Trophoblast cell (in vitro differentiated cells and primary cell): ENCODE results near the gene CCDC6.
A peak's percentile ranks its signal among the peaks of the same experiment; 100 is the strongest.

ENCODE experiments used
- DNase-seq, 2 donors: peaks; one replicate each; pipeline ENCODE4 v3.0.0-alpha.2; 2016
- H2AFZ ChIP-seq: 2 replicates; pipeline ENCODE4 v1.6.1; 2013; ENCODE audit warnings: low read length, moderate library complexity, mild to moderate bottlenecking; ENCODE audit not compliant: insufficient read depth, poor library complexity
- H2AK5ac ChIP-seq: 2 replicates; pipeline ENCODE4 v1.6.1; 2013; ENCODE audit warnings: mild to moderate bottlenecking, low read length
- H2BK120ac ChIP-seq: 2 replicates; pipeline ENCODE4 v1.6.1; 2013; ENCODE audit warnings: low read length, mild to moderate bottlenecking, moderate library complexity; ENCODE audit not compliant: insufficient read depth, poor library complexity
- H2BK12ac ChIP-seq: 2 replicates; pipeline ENCODE4 v1.6.1; 2013; ENCODE audit warnings: mild to moderate bottlenecking, low read length, moderate library complexity
- H2BK5ac ChIP-seq: 2 replicates; pipeline ENCODE4 v1.6.1; 2013; ENCODE audit warnings: low read length, low read depth, moderate library complexity, mild to moderate bottlenecking; ENCODE audit not compliant: poor library complexity
- H3K14ac ChIP-seq: 2 replicates; pipeline ENCODE4 v1.6.1; 2013; ENCODE audit warnings: mild to moderate bottlenecking, low read length
- H3K18ac ChIP-seq: 2 replicates; pipeline ENCODE4 v1.6.1; 2013; ENCODE audit warnings: mild to moderate bottlenecking, low read length
- H3K23ac ChIP-seq: 2 replicates; pipeline ENCODE4 v1.6.1; 2013; ENCODE audit warnings: low read length
- H3K27ac ChIP-seq: 2 replicates; pipeline ENCODE4 v1.5.1; 2013; ENCODE audit warnings: low read depth, mild to moderate bottlenecking, inconsistent platforms, low read length, moderate library complexity
- H3K27me3 ChIP-seq: 2 replicates; pipeline ENCODE4 v1.6.1; 2013; ENCODE audit warnings: inconsistent platforms, mild to moderate bottlenecking, low read length, moderate library complexity; ENCODE audit not compliant: insufficient read depth
- H3K36me3 ChIP-seq, 2 experiments: 1 replicate in 1 of 2; 2 replicates in 1 of 2; pipeline ENCODE4 v1.6.1; 2013; ENCODE audit warnings: low read length in 2 of 2, mild to moderate bottlenecking in 2 of 2, moderate library complexity in 1 of 2; ENCODE audit not compliant: insufficient read depth in 2 of 2, control insufficient read depth in 1 of 2
- H3K4ac ChIP-seq: 2 replicates; pipeline ENCODE4 v1.6.1; 2013; ENCODE audit warnings: low read depth, mild to moderate bottlenecking, low read length, moderate library complexity
- H3K4me1 ChIP-seq, 2 experiments: 1 replicate in 1 of 2; 2 replicates in 1 of 2; pipeline ENCODE4 v1.6.1; 2013; ENCODE audit warnings: low read length in 2 of 2, mild to moderate bottlenecking in 2 of 2, moderate library complexity in 1 of 2; ENCODE audit not compliant: insufficient read depth in 2 of 2, control insufficient read depth in 1 of 2
- H3K4me2 ChIP-seq: 2 replicates; pipeline ENCODE4 v1.6.1; 2013; ENCODE audit warnings: inconsistent platforms, mild to moderate bottlenecking, low read length, moderate library complexity
- H3K4me3 ChIP-seq: 2 replicates; pipeline ENCODE4 v1.5.1; 2013; ENCODE audit warnings: mild to moderate bottlenecking, low read depth, low read length, inconsistent platforms
- H3K79me1 ChIP-seq: one replicate; pipeline ENCODE4 v1.6.1; 2013; ENCODE audit warnings: low read length
- H3K79me2 ChIP-seq: 2 replicates; pipeline ENCODE4 v1.6.1; 2013; ENCODE audit warnings: low read length, mild to moderate bottlenecking; ENCODE audit not compliant: control insufficient read depth, insufficient read depth, poor library complexity
- H3K9ac ChIP-seq: 2 replicates; pipeline ENCODE4 v1.6.1; 2013; ENCODE audit warnings: mild to moderate bottlenecking, low read length
- H3K9me3 ChIP-seq: 2 replicates; pipeline ENCODE4 v1.6.1; 2013; ENCODE audit warnings: low read depth, mild to moderate bottlenecking, control low read depth, inconsistent platforms, low read length; ENCODE audit not compliant: insufficient read depth
- H4K12ac ChIP-seq: 2 replicates; pipeline ENCODE4 v1.6.1; 2013; ENCODE audit warnings: low read depth, mild to moderate bottlenecking, low read length, moderate library complexity
- H4K8ac ChIP-seq: 2 replicates; pipeline ENCODE4 v1.6.1; 2013; ENCODE audit warnings: low read depth, mild to moderate bottlenecking, low read length, moderate library complexity
- H4K91ac ChIP-seq: one replicate; pipeline ENCODE4 v1.6.1; 2013; ENCODE audit warnings: low read depth, mild to moderate bottlenecking, low read length, moderate library complexity
- WGBS: extraction: QIAGEN DNeasy Blood & Tissue Kit; methylation state at CpG from one replicate; pipeline ENCODE4 v1.1.7; 2013; ENCODE audit warnings: missing lambda C conversion rate; ENCODE audit not compliant: insufficient read length, insufficient coverage; ENCODE audit errors: extremely low coverage; 5-methylcytosine and 5-hydroxymethylcytosine counted together

CCDC6 gene

GRCh38 chr10:59878915-59879314 is 27.4 kb downstream of the CCDC6 start:
- no peak for DNase-seq
- WGBS: no CpG with 5 or more reads among the region's 2 CpGs
- H3K4me1 ChIP-seq: peaks cover 0 to 3% of the 10 kb centered on the region in 2 experiments

GRCh38 chr10:59878289-59878688 is 28.1 kb downstream of the CCDC6 start:
- Histone ChIP-seq H3K79me1 (peaks cover 1% of the 10 kb centered on the region), H2AK5ac (no peak overlapping the region), H2BK5ac (no peak overlapping the region), H3K4ac (peak overlapping the region; percentile 81), H4K91ac (no peak overlapping the region), H3K9ac (no peak overlapping the region), H3K79me2 (peaks cover 10% of the 10 kb centered on the region), H4K8ac (no peak overlapping the region), H3K4me3 (no peak overlapping the region), H3K4me2 (no peak overlapping the region), H3K14ac (no peak overlapping the region), H3K9me3 (no peaks in the 10 kb centered on the region), H3K23ac (no peak overlapping the region), H3K27ac (no peak overlapping the region), H3K27me3 (no peaks in the 10 kb centered on the region), H3K36me3 (peaks cover 0 to 2% of the 10 kb centered on the region in 2 experiments), H3K18ac (no peak overlapping the region), H2BK12ac (no peak overlapping the region), H4K12ac (no peak overlapping the region), H2AFZ (no peak overlapping the region), H3K4me1 (peaks cover 0 to 3% of the 10 kb centered on the region in 2 experiments), H2BK120ac (no peak overlapping the region)
- no peak for DNase-seq
- WGBS: no CpG with 5 or more reads among the region's 2 CpGs

More at GRCh38 chr10:59878915-59879314, 27.4 kb downstream of the CCDC6 start:
- Histone ChIP-seq H2AK5ac (no peak overlapping the region), H4K12ac (no peak overlapping the region), H4K8ac (no peak overlapping the region), H3K79me1 (peaks cover 1% of the 10 kb centered on the region), H4K91ac (no peak overlapping the region), H3K4me3 (no peak overlapping the region), H3K4ac (no peak overlapping the region), H3K23ac (no peak overlapping the region), H3K27ac (no peak overlapping the region), H2BK120ac (no peak overlapping the region), H3K14ac (no peak overlapping the region), H3K4me2 (no peak overlapping the region), H3K9ac (no peak overlapping the region), H3K36me3 (peaks cover 0 to 2% of the 10 kb centered on the region in 2 experiments), H3K79me2 (peaks cover 10% of the 10 kb centered on the region), H3K27me3 (no peaks in the 10 kb centered on the region), H2BK5ac (no peak overlapping the region), H3K9me3 (no peaks in the 10 kb centered on the region), H3K18ac (no peak overlapping the region), H2AFZ (no peak overlapping the region), H2BK12ac (no peak overlapping the region)

GRCh38 chr10:59877191-59877671 is 29.1 kb downstream of the CCDC6 start:
- no peak overlapping the region for H4K91ac ChIP-seq
- no peak overlapping the region for H2BK120ac ChIP-seq
- no peak overlapping the region for H3K4me2 ChIP-seq
- peak overlapping the region; percentile 80 for H3K4ac ChIP-seq
- H3K27me3 ChIP-seq: no peaks in the 10 kb centered on the region
- DNase-seq: peak; percentile 56 to 78
- WGBS: no CpG with 5 or more reads among the region's 7 CpGs
- H2BK5ac ChIP-seq: no peak overlapping the region
- no peak overlapping the region for H3K4me3 ChIP-seq
- no peak overlapping the region for H3K23ac ChIP-seq
- H3K36me3 ChIP-seq: peaks cover 0 to 2% of the 10 kb centered on the region in 2 experiments
- no peak overlapping the region for H2AK5ac ChIP-seq
- H3K9ac ChIP-seq: no peak overlapping the region
- no peaks in the 10 kb centered on the region for H3K9me3 ChIP-seq
- H3K4me1 ChIP-seq: peaks cover 0 to 6% of the 10 kb centered on the region in 2 experiments
- no peak overlapping the region for H3K27ac ChIP-seq
- no peak overlapping the region for H2BK12ac ChIP-seq
- H2AFZ ChIP-seq: no peak overlapping the region
- peaks cover 10% of the 10 kb centered on the region for H3K79me2 ChIP-seq
- no peak overlapping the region for H3K18ac ChIP-seq
- H3K14ac ChIP-seq: no peak overlapping the region
- no peak overlapping the region for H4K12ac ChIP-seq
- peaks cover 1% of the 10 kb centered on the region for H3K79me1 ChIP-seq
- H4K8ac ChIP-seq: no peak overlapping the region

- H2AFZ ChIP-seq: no peak overlapping the region
- no peak overlapping the region for H2BK5ac ChIP-seq
- H3K9ac ChIP-seq: no peak overlapping the region
- WGBS: no CpG with 5 or more reads among the region's 2 CpGs
- no peak overlapping the region for H3K23ac ChIP-seq
- H3K9me3 ChIP-seq: no peaks in the 10 kb centered on the region
- no peak overlapping the region for H4K91ac ChIP-seq
- peaks cover 10% of the 10 kb centered on the region for H3K79me2 ChIP-seq
- no peak overlapping the region for H3K27ac ChIP-seq
- H3K4me1 ChIP-seq: peaks cover 0 to 7% of the 10 kb centered on the region in 2 experiments
- H2BK120ac ChIP-seq: no peak overlapping the region
- DNase-seq: peak in 1 of 2 donors; percentile 81
- H3K79me1 ChIP-seq: peaks cover 1% of the 10 kb centered on the region
- H3K36me3 ChIP-seq: peaks cover 0 to 2% of the 10 kb centered on the region in 2 experiments
- H3K14ac ChIP-seq: no peak overlapping the region
- H2AK5ac ChIP-seq: no peak overlapping the region
- H3K27me3 ChIP-seq: no peaks in the 10 kb centered on the region
- H3K4ac ChIP-seq: no peak overlapping the region
- no peak overlapping the region for H4K8ac ChIP-seq
- no peak overlapping the region for H3K4me3 ChIP-seq
- H2BK12ac ChIP-seq: no peak overlapping the region
- H3K18ac ChIP-seq: no peak overlapping the region
- H4K12ac ChIP-seq: no peak overlapping the region
- no peak overlapping the region for H3K4me2 ChIP-seq
Measured at GRCh38 chr10:59876695-59877094, 29.7 kb downstream of the CCDC6 start.
